ENCODE results near the gene COMMD1.

The COMMD1 gene

DNA sequence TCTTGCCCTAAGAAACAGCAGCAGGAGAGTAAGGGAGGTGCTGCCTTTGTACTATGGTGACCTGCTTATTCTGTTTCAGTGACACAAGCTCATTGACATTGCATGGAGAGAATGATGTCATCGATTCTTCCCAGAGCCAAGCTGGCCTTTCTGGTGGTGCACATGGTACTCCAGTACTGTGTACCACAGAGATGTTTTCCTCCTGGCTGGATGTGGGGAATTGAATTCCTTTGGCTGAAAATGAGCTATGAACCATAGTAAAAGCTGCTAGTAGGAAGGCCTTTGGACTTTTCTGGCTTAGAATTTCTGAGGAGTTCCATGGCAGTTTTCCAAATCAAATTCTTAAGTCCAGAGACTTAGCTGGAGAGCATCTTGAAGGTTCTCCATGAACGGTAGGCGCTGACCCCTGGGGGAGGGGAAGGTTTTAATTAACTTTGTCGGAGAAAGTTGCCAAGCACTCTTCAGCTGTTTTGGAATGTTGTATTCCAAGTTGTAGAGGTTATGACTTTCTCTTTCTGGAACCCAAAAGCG is 273.3 kb downstream of the COMMD1 start:
- no peak for DNase-seq (ENCODE audit: low read depth in 2 of 2)

- no peak for DNase-seq (ENCODE audit: low read depth in 2 of 2)
Measured at GRCh38 chr2:62180975-62181374, 275.5 kb downstream of the COMMD1 start.

- no peak for DNase-seq (ENCODE audit: low read depth in 2 of 2)
Measured at GRCh38 chr2:62181843-62182242, 276.4 kb downstream of the COMMD1 start.

- no peak for DNase-seq (ENCODE audit: low read depth in 2 of 2)
Measured at GRCh38 chr2:62184512-62185230, 279.2 kb downstream of the COMMD1 start.

Data from stimulated activated CD4-positive, alpha-beta T cell treated with anti-CD3 and anti-CD28 coated beads, Interleukin-4, amount 100 ng/mL, for 48 hours (primary cell).